GM12864 (cell line): ENCODE data around the gene ZNF786.
"Not testable (repeated sequence)": the region's sequence is repeated elsewhere in the genome, so short reads cannot be mapped to it uniquely, and the experiment has no call there.

ENCODE experiments used
- DNase-seq: peaks from one replicate; pipeline ENCODE4 v3.0.0-alpha.2; 2011; ENCODE audit warnings: low read depth
- H3K4me3 ChIP-seq: 2 replicates; pipeline ENCODE4 v1.5.1; 2011; ENCODE audit warnings: mild to moderate bottlenecking, low read depth, low read length, control low read depth
- TF ChIP-seq, protein P1 (sequence below): IDR thresholded peaks from 2 replicates; pipeline ENCODE4 v1.5.1; 2011; ENCODE audit warnings: low read depth, mild to moderate bottlenecking, moderate library complexity, low read length, control low read depth, inconsistent platforms; ENCODE audit errors: missing control alignments

Gene ZNF786

DNA sequence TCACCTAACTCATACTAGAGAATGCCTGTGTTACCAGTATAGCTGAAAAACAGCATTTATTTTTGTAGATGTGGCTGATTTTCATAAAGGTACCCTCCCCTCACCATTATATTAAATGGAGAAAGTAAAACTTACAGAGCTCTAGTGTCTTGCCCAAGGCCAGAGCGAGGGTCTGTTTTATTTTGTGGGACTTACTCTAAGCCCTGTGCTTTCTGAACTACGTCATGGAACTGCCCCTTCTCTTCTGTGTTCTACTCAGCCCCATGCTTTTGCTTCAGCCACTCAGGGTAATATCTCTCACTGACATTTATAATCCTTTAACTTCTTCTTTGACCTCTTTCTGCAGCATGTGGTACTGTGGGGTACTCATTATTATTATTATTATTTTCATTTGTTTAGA is 10.3 kb upstream of the ZNF786 start:
- DNase-seq, result no peak
- TF ChIP-seq, protein P1, sequence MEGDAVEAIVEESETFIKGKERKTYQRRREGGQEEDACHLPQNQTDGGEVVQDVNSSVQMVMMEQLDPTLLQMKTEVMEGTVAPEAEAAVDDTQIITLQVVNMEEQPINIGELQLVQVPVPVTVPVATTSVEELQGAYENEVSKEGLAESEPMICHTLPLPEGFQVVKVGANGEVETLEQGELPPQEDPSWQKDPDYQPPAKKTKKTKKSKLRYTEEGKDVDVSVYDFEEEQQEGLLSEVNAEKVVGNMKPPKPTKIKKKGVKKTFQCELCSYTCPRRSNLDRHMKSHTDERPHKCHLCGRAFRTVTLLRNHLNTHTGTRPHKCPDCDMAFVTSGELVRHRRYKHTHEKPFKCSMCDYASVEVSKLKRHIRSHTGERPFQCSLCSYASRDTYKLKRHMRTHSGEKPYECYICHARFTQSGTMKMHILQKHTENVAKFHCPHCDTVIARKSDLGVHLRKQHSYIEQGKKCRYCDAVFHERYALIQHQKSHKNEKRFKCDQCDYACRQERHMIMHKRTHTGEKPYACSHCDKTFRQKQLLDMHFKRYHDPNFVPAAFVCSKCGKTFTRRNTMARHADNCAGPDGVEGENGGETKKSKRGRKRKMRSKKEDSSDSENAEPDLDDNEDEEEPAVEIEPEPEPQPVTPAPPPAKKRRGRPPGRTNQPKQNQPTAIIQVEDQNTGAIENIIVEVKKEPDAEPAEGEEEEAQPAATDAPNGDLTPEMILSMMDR, result no peak
- no peak overlapping the region for H3K4me3 ChIP-seq

DNA sequence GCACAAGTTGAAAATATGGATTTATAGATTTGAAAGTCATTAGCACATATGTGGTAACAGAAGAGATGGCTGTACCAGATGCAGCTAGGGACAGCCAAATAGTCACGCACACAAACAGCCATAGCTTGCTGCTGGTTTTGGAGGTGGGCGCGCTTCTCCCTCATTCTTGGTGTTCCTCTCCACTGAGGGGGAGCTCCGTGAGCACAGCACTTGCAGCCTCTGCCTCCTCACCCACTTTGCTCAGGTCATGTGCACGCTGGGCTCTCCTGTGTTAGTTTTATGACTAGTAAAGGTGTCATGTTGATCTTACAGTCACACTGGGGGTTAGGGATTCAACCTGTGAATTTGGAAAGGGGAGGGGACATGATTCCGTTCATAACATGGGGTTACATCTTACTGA is 8.5 kb upstream of the ZNF786 start:
- TF ChIP-seq, protein P1, result no peak
- no peak overlapping the region for H3K4me3 ChIP-seq
- DNase-seq, result no peak

DNA sequence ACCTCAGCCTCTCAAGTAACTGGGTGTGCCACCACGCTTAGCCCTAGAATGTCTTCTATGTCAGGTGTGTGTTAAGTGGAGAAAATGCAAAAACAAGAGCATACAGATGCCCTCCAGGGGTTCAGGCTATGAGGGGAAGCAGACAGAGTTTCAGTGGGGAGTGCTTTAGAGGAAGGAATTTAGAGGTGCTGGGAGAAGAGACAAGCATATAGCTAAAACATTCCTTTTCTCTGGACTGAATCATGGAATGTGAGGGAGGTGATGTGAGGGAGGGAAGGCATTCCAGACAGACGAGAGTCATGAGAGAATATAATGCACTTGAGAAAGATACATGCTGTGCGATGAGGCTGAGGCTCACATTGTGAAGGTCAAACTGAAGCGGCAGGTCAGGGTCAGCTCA is 6.6 kb upstream of the ZNF786 start:
- TF ChIP-seq, protein P1, result no peak
- no peak for DNase-seq
- H3K4me3 ChIP-seq, result no peak overlapping the region

DNA sequence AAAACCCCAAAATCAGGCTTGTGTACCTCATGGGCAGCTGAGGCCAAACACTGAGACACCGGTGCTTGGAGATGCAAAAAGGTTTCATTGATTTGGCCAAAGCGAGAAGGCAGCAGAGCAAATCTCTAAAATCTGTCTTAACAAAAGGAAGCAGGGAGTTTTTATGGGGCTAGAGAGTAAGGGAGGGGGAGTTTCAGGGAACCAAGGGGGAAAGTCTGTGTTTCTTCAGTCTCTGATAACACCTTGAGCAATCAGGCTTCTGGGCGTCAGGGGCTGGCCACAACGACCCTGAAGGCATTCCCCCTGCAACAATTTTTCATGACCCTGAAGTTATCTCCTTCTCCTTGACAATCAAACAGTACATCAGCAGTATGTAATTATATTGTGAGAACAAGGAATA is 2.7 kb upstream of the ZNF786 start:
- DNase-seq, result no peak
- TF ChIP-seq, protein P1, result no peak
- no peak overlapping the region for H3K4me3 ChIP-seq

DNA sequence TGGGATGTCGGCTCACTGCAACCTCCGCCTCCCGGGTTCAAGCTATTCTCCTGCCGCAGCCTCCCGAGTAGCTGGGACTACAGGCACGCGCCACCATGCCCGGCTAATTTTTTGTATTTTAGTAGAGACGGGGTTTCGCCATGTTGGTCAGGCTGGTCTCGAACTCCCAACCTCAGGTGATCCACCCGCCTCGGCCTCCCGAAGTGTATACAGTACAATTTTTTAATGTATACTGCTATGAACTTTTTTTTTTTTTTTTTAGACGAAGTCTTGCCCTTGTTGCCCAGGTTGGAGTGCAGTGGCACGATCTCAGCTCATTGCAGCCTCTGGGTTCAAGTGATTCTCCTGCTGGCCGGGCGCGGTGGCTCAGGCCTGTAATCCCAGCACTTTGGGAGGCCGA is 1.7 kb upstream of the ZNF786 start:
- DNase-seq, H3K4me3 ChIP-seq: not testable (repeated sequence)

DNA sequence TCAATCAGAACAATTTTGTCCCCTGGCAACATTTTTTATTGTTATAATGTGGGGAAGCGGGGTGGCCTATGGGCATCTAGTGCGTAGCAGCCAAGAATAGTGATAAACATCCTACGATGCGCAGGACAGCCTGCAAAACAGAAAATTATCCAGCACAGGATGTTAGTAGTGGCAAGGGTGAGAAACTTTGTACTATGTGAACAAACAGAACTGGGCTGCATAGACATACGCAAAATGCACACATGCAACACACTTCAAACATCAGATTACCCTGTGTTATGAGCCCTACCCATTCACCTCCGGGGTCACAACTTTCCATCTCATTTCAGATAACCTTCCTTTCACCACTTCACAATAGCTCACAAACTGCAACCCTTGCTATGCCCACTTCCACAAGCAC is 3.1 kb downstream of the ZNF786 start:
- TF ChIP-seq, protein P1, result no peak
- DNase-seq, result no peak

DNA sequence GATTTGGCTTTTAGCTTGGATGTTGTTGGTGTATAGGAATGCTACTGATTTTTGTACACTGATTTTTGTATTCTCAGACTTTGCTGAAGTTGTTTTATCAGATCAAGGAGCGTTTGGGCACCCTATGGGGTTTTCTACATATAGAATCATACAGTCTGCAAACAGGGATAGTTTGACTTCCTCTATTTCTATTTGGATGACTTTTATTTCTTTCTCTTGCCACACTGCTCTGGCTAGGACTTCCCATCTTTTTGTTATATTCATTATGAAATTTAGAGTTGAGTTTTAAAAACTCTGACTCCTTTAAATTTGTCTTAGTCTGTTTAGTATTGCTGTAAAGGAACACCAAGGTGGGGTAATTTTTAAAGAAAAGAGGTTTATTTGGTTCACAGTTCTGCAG is 4.7 kb downstream of the ZNF786 start:
- no peak for DNase-seq
- TF ChIP-seq, protein P1, result no peak
- no peak overlapping the region for H3K4me3 ChIP-seq

More for the DNA sequence above, 3.1 kb downstream of the ZNF786 start:
- H3K4me3 ChIP-seq, result no peak overlapping the region

DNA sequence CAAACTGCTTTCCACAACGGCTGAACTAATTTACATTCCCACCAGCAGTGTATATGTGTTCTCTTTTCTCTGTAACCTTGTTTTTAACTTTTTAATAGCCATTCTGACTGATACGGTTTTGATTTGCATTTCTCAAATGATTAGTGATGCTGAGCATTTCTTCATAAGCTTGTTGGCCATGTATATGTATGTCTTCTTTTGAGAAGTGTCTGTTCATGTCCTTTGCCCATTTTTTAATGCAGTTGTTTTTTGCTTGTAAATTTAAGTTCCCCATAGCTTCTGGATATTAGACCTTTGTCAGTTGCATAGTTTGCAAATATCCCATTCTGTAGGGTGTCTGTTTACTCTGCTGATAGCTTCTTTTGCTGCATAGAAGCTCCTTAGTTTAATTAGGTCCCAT is 6.1 kb downstream of the ZNF786 start:
- no peak for DNase-seq
- no peak overlapping the region for H3K4me3 ChIP-seq
- TF ChIP-seq, protein P1, result no peak
